ENCODE data around the gene CNR2.
"Not testable (repeated sequence)": the region's sequence is repeated elsewhere in the genome, so short reads cannot be mapped to it uniquely, and the experiment has no call there.

Gene CNR2

DNA sequence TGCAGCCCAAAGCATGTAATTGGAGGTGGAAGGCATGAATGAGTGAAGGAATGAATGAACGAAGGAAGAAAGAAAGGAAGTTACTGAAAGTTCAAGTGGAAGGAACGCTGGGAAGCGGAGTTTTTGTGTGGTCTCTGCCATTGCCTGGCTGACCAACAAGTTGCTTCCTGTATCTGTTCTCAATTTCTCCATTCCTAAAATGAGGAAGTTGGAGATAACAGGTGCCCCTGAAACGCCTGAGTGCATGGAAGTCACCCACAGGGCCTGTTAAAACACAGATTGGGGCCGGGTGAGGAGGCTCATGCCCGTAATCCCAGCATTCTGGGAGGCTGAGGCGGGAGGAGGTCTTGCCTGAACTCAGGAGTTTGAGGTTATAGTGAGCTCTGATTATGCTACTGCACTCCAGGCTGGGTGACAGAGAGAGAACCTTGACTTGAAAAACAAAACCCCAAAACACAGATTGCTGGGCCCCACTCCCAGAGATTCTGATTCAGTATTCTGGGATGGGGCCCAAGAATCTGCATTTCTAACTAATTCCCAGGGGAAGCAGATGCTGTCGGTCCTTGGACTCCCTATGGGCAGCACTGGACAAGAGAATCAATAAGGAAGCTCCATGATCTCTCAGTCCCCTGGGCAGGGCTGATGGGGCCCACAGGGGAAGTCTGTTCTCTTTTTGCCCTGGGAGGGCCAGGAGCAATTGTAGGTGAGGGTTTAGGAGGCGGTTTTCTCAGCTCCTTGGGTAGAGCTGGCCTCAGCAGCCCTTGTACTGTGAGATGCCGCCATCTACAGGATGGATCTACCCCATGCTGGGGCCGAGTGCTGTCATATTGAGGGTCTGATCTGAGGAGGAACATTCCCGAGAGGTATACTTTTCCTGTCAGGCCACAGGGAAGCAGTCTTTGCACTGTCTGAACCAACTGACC, 3.3 kb upstream of the CNR2 start:
- peak in 1 of 2 experiments; percentile 12 for DNase-seq

DNA sequence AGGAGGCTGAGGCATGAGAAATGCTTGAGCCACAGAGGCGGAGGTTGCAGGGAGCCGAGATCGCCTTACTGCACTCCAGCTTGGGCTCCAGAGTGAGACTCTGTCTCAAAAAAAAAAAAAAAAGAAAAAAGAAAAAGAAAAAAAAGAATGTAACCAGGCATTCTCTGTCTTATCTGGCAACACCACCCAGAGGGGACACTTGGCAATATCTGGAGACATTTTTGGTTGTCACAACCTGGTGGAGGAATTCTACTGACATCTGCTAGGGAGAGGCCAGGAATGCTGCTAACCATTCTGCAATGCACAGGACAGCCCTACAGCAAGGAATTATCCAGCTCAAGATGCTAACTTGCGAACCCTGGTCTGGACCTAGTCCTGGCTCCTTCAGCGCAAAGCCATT, 2.3 kb upstream of the CNR2 start:
- DNase-seq, result no peak

DNA sequence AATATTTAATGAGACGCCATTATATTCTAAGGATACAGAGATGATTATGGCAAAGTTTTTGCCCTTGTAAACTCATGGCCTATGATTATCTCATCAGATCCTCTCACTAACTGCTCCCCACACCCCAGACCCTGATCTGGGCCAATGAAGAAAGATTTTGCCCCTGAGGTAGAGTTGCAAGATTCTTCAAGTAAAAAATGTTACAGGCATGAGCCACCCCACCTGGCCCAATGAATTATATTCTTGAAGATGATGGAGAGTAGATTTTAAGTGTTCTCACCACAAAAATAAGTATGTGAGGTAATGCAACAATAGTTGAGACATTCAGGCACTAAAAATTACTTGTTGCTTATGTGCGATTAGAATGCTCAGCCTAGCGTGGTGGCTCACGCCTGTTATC, 1.8 kb upstream of the CNR2 start:
- no peak for DNase-seq

DNA sequence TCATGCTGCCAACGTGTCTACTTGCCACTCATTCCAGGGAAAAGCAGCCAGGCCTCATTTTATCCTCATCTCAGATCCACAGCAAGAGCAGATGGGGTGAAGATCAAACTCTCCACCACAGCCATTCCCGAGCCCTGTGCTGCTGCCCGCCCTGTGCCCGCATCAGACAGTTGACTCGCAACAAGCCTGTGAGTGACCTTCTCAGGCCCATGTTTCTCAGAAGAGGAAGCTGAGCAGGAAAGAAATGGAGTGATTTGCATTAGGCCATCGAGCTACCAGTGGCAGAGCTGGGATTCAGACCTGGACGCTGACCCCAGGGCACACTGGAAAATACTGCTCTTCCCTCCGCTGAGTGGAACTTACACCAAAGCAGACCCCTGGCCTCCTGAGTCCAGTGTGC, 1.2 kb downstream of the CNR2 start:
- no peak for DNase-seq

DNA sequence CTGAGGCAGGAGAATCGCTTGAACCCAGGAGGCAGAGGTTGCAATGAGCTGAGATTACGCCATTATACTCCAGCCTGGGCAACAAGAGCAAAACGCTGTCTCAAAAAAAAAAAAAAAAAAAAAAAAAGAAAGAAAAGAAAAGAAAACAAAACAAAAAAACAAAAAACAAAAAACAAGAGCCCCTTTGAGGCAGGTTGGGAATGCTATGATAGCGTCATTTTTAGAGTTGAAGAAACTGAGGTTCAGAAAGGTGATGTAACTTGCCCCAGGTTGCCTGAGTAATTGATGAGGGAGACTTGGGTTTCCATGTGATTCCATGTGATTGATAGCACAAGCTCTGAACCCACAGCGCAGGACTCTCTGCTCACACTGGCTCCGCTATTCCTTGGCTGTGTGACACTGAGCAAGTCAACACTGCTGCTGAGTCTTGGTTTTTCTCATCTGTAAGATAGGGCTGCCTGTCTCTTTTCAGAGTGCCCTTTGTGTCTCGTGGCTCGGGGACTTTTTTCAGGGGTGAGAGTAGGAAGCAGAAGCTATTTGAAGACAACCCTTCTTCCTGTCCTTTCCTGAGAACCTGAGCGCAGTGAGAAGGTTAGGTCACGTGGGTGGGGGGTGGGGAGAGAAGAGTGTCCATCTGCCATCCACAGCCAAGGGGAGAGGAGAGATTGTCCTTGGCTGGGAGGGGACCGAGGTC, 2.5 kb downstream of the CNR2 start:
- DNase-seq, result no peak

DNA sequence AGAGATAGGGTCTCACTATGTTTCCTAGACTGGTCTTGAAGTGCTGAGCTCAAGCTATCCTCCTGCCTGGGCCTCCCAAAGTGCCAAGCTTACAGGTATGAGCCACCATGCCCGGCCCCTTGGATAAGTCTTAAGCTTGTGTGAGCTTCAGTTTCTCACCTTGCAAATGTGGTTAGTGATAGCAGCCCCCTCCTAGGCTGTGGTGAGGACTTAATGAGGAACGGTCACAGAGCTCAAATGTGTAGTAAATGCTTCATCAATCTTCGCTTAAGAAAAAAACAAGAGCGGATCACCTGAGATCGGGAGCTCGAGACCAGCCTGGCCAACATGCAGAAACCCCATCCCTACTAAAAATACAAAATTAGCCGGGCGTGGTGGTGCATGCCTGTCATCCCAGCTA, 3.0 kb downstream of the CNR2 start:
- DNase-seq, result no peak

DNA sequence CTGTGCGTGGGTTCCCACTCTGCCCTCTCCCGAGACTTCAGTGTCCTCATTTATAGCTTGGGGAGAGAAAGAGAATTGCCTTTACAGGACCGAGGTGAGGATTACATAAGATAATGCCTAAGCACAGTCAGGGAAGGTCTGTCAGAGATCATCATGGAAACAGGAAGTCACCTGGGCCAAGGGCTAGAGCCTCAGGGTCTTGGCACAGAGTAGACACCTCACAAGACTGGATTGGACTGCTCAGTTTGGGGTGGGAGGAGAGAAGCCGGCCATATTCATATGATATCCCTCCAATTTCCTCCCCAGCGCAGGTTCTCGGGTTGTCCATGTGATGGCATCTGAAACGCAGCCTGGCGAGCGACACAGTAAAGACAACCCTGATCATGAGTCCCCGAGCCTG, 3.8 kb downstream of the CNR2 start:
- no peak for DNase-seq

DNA sequence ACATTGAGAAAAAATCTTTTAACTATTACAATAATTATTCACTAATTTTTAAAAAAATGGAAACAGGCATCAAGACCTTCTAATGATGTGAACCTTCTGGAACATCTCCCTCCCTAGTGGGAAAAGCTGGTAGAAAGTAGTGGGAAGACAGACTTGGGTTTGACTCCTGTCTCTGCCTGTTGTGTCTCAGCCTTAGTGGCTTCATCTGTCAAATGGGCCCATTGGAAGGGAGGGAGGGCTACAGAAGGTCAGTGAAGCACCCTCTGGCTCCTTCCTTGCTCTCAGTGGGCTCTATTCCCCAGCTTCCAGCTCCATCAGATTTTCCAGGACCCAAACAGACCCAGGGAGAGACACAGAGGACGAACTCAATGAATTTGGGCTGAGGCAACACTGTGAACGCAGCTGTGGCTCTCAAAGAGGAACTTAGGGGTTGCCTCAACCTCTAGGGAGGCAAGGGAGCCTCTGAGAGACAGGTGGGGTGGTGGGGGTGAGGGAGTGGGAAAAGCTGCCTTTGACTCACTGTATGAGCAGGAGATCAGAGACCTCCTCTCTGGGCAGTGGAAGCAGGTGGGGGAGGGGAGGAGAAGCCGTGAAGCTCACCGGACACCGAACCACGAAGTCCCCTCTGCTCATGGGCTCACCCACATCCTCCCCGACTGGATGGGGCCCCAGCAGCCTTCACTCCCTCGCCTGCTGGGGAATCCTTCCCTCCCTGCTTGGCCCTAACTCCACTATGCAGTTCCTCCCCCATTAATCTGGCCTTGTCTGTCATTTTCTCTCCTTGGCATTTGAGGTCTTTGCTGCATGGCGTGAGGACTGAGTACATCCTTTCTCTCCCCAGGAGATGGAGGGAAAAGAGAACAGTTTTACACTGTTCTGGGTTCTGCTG, 4.5 kb downstream of the CNR2 start:
- no peak for DNase-seq

DNA sequence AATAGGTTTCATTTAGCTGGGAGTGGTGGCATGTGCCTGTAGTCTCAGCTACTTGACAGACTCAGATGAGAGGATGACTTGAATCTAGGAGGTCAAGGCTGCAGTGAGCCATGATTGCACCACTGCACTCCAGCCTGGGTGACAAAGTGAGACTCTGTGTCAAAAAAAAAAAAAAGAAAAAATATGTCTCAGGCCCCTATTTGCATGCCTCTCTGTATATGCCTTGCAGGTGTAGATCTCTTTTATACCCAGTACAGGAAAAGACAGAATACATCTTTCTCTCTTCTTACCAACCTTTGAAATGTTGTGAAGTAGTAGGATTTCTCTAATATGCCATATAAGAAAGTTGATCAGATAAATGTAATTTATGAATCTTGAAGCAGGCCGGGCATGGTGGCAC, 6.4 kb downstream of the CNR2 start:
- DNase-seq, result no peak

DNA sequence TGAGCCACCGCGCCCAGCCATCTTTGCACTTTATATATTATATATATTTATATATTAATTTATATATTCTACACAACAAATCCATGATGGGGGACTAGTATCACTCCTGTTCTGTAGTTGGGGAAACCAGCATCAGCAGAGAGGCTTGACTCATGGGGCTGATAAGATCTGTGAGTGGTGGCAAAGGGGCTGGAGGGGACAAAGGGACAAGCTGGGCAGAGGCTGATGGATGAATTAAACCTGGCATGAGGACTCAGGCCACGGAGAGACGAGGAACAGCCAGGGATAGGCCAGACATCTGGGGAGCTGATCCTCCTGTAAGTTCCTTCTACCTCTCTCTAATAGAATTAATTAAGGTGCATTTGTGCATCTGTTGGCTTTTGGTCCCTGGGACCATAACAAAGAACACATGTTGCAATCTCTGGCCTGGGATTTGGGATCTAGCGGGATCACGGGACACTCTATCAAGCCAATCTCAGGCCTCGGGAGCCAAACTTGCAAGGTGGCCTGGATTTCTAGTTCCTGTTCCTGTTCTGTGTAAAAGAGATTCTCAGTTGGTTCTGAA, 7.6 kb downstream of the CNR2 start:
- no peak for DNase-seq

DNA sequence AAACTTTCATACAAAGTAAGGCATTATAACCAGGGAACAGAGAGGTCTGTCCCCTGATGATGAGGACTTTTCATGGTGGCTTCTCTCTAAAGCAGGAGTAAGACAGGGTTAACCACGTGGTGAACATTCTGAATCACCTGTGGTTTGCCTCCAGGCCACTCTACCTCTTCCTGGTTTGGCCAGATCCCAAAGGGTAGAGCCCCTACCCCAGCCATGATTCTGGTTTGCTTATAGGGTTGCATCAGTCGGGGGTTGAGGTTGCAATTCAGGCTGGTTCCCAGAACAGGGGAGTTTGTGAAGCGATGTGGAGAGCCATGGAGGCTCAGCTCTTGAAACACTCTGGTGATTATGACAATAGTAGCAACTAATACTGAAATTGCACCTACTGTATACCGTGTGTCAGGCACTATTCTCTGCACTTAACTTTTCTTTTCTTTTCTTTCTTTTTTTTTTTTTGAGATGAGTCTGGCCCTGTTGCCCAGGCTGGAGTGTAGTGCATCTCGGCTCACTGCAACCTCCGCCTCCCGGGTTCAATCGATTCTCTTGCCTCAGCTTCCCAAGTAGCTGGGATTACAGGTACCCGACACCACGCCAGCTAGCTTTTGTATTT, 8.3 kb downstream of the CNR2 start:
- DNase-seq, result no peak

DNA sequence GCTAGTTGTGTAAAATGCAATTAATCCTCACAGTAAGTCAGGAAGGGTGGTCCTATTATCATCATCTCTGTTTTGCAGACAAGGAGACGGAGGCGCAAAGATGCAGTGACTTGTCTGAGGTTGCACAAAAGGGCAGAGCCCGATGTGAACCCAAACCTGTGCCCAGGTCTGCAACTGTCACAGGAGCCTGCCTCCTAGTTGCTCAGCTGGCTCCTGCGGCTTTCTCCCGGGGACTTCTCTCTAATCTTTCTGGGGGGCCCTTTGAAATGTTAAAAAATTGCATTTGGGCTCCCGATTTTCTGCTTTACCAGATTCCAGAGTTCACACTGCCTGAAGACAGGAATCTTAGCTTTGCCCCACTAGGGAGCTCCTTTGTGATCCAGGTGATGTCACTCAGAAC, 9.4 kb downstream of the CNR2 start:
- no peak for DNase-seq

DNA sequence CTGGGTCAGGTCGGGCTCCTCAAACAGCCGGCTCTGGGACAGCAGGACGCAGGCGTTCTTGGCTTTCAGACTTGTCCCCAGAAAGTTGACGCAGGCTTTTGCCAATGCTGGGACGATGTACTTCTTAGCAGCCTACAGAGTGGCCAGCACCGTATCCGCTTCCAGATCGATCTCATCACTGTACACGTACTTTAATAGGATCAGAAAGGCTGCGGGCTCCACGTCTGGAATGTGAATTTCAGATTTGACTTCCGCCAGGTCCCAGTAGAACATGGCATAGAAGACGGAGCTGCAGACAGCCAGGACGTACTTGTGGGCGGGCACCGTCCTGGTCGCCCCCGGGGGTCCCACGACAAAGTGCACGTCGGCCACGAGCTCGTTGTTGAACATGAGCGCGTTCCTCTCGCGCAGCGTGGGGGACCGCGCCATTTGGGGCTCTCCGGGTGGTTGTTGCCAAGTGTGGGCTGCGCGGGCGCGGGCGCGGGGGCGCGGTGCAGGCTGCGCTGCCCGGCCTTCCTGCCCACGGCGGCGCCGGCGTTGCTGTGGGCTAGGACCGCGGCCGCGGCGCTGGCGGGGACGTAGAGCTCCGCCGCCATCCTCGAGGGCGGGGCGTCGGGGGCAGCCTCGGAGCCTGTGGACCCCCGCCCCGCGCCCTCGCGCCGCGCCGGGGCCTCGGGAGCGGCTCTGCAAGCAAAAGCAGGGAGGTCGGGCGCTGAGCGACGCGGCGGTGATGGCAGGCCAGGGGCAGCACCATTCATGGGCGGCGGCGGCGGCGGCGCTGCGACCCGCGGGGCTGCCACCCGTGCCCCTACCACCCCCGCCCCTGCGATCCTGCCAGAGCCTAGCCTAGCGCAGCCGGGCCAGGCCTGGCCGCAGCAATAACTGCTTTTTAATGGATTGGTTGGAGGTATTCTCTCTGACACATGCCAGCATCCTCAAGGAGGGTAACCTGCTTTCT, 10.6 kb downstream of the CNR2 start:
- no peak for DNase-seq

DNA sequence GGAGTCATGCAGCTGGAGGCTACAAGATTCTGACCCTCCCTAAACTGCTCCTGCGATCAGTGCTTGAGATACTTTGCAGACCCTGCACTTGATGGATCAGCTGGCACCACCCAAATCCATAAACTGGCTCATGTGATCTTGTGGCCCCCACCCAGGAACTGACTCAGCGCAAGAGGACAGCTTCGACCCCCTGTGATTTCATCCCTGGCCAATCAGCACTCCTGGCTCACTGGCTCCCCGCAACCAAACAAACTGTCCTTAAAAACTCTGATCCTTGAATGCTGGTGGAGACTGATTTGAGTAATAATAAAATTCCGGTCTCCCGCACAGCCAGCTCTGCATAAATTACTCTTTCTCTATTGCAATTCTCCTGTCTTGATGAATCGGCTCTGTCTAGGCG, 13.1 kb downstream of the CNR2 start:
- not testable (repeated sequence) for DNase-seq

DNA sequence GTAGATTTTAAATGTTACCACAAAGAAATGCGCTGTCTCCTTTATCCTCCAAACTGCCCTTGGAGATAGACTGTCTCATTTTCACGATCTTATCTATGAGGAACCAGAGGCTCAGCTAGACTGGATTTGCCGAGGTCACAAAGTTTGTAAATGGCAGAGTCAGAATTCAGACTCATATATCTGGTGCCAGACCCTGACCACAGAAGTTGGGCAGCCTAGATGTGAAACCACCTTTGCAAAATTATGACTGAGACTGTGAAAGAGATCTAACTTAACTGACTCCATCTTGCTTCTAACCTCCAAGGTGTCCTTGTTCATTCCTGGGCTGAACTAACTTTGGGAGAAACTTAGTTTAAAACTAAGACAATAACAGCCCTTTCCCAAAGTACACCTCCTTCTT, 14.1 kb downstream of the CNR2 start:
- no peak for DNase-seq

DNA sequence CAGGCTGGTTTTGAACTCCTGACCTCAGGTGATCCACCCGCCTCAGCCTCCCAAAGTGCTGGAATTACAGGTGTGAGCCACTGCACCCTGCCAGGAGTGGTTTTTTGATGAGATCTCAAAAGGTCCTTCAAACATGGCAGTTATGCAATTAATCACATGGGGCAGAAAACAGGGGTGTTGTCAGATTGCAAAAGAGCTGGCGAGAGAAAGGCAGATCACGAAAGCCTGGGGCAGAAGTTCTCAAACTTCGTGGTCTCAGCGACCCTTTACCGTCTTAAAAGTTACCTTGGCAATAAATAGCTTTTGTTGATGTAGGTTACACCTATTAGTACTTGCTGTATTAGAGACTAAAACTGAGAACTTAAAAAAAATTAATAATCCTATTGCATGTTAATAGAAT, 16.1 kb downstream of the CNR2 start:
- no peak for DNase-seq

DNA sequence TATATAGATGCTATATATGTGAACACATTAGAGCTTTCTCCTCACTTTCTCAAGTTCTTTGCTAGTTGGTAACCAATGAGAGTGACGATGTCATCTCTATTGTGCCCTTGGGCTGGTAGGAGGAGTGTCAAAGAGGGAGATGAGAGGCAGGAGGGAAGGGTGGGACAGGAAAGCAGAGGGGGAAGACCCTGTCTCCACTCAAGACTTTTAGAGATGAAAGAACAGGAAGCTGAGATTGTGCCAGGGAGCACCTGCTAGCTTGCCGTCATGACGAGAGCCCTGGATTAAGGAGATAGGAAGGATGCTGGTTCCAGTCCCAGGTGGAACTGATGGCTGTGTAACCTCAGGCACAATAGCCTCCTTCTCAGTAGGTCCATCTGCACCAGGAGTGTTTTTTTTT, 16.7 kb downstream of the CNR2 start:
- no peak for DNase-seq

DNA sequence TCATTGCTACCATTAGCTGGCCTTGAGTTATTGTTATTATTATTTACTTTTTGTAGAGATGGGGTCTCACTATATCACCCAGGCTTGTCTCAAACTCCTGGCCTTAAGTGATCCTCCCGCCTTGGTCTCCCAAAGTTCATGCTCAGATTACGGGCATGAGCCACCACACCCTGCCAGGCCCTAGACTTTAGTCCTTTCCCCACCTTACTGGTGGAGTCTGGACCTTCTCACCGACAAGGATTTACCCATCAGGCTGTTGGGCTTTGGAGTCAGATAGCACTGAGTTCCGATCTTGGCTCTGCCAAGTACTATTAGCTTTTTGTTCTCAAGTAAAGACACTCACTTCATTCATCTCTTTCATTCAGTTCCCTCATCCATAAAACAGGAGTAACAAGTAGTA, 17.2 kb downstream of the CNR2 start:
- no peak for DNase-seq

DNA sequence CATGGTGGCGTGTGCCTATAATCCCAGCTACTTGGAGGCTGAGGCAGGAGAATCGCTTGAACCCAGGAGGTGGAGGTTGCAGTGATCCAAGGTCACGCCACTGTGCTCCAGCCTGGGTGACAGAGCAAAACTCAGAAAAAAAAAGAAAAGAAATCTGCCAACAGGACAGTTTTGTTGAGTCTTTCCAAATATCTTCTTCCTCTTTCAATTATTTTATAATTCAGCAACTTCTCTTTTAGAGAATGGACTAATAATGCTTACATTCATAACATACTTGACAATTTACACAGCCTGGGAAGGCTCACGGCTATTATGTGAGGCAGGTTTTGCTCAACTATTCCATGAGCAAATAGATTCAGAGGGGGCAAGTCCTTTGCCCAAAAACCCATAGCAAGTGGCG, 18.1 kb downstream of the CNR2 start:
- no peak for DNase-seq

DNA sequence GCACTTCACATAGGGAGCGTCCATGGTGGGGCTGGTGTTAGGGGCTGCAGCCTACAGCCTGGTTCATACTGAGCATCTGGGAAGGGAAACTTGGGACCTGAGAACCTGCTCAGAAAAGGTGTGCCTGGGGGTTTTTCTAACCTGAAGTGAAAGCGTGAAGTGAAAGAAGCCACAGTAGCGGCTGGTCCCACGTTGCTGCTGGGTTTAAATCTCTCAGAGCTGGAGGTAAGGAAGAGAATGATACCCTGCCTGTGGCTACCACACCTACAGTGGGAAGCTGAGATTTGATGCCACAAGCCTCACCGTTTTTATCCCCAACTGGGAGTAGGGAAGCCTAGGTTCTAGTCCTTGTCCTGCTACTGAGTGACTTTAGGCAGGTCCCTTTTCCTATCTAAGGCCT, 24.1 kb downstream of the CNR2 start:
- DNase-seq, result no peak

DNA sequence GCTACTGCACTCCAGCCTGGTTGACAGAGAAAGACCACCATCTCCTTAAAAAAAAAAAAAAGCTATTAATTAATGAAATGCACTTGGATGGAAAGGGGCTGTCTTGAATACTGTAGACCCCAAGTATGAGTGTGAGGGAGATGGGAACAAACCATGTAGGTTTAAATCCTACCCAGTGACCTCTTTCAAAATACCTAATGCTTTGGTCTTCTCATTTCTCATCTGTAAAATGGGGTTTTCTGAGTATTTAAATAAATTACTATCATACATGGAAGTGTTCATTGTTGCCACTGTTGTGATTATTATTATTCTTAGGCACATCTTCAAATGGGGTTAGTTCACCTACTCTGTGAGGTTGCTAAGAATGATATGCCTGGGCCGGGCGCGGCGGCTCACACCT, 27.9 kb downstream of the CNR2 start:
- DNase-seq, result no peak

DNA sequence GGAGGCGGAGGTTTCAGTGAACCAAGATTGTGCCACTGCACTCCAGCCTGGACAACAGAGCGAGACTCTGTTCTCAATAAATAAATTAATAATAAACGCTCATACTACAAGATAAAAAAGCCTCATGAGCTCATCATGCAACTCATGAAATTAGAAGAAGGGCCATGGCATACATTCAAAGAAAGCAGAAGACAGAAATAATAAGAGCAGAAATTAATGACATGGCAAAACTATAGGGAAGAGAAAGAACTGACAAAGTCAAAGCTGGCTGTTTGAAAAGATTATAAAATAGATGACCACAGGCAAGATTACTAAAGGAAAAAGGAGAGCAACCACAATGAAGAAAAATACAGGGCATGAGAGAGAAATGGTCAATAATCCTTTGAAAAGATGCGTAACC, 30.4 kb downstream of the CNR2 start:
- DNase-seq, result no peak
